Peyer's patch (tissue), 4 donors: ENCODE results near the gene CEP78.

Experiments used
- CTCF ChIP-seq, 6 experiments: fragments of 450-650 bp in 4 of 6; fragments of 200-600 bp in 2 of 6; sonication (generic) in 1 of 6; IDR thresholded peaks; one replicate each; pipeline ENCODE4 v1.5.1; 2017 to 2019; ENCODE audit warnings: antibody characterized with exemption in 6 of 6, mild to moderate bottlenecking in 3 of 6, moderate library complexity in 1 of 6
- POLR2A ChIP-seq, 2 donors: fragments of 450-650 bp; IDR thresholded peaks; one replicate each; pipeline ENCODE4 v1.5.1; 2017; ENCODE audit warnings: antibody characterized with exemption in 2 of 2, mild to moderate bottlenecking in 2 of 2, moderate library complexity in 2 of 2

GRCh38 chr9:78253285-78253684 lies 17.4 kb downstream of the CEP78 start:
- TF ChIP-seq CTCF (IDR thresholded peaks at IDR 0.05) (no peak), POLR2A (IDR thresholded peaks at IDR 0.05) (no peak)
